Ovary (tissue), 9 donors: Measurements from ENCODE around the gene LAMC1. TPM values are rescaled to one million over a fixed set of nuclear protein-coding genes. Genes with fewer than 3 reads are reported as not detected.
A peak's percentile ranks its signal among the peaks of the same experiment; 100 is the strongest.

Experiments used
- DNase-seq, 5 donors: peaks; one replicate each; pipeline ENCODE4 v3.0.0-alpha.2; 2019 to 2020
- H3K27ac ChIP-seq, 2 donors: fragments of 200-600 bp; one replicate each; pipeline versions ENCODE4 v1.5.1 to v1.8.0; 2019 to 2022
- H3K27me3 ChIP-seq: fragments of 200-600 bp; one replicate; pipeline ENCODE4 v1.8.0; 2022
- H3K36me3 ChIP-seq: fragments of 200-600 bp; sonication (generic); one replicate; pipeline ENCODE4 v1.5.1; 2019
- H3K4me1 ChIP-seq: one replicate; pipeline ENCODE4 v1.8.1; 2013; ENCODE audit warnings: mild to moderate bottlenecking, moderate library complexity; ENCODE audit not compliant: insufficient read depth
- H3K4me3 ChIP-seq: fragments of 200-600 bp; sonication (generic); one replicate; pipeline ENCODE4 v1.5.1; 2017
- H3K9me3 ChIP-seq, 2 donors: fragments of 200-600 bp in 1 of 2; sonication (generic) in 1 of 2; one replicate each; pipeline versions ENCODE4 v1.5.1 to v1.8.1; 2013 to 2019; ENCODE audit warnings: mild to moderate bottlenecking in 1 of 2, moderate library complexity in 1 of 2
- EP300 ChIP-seq: sonication (generic); formaldehyde crosslinking; IDR thresholded peaks from one replicate; pipeline ENCODE4 v1.6.1; 2017; ENCODE audit warnings: antibody characterized with exemption
- POLR2A ChIP-seq: fragments of 450-650 bp; IDR thresholded peaks from one replicate; pipeline ENCODE4 v1.6.1; 2017; ENCODE audit warnings: antibody characterized with exemption, mild to moderate bottlenecking, moderate library complexity
- WGBS, 3 donors: extraction: QIAGEN DNeasy Blood & Tissue Kit in 1 of 3; methylation state at CpG; one replicate each; pipeline versions ENCODE4 v1.1.5 to v1.1.7; 2013 to 2017; 5-methylcytosine and 5-hydroxymethylcytosine counted together
- intact Hi-C, 4 donors: fragments of 100-400 bp; cut with DNase I; formaldehyde crosslinking; loops; one replicate each; pipeline versions ENCODE4 v1.11.0 to v1.15.1; 2022 to 2023
- polyA plus RNA-seq, 2 donors: library from polyadenylated mRNA; stranded (reverse); fragments of 200-250 nt in 1 of 2; fragments of 350-450 nt in 1 of 2; fragmentation: Illumina TruSeq in 1 of 2; extraction: RNeasy Lipid Tissue Mini Kit (QIAGEN cat#74804) in 1 of 2; gene quantifications; one replicate each; pipeline ENCODE4 v1.2.3, GENCODE V29; 2013 to 2014
- total RNA-seq, 7 donors: library from RNA; depleted of rRNA in 2 of 7; stranded (reverse); fragments of >200 nt in 2 of 7; fragmentation: NEBNext Ultra II Directional in 3 of 7; extraction: Animal tissue kit (Norgen Biotek cat#: 25700) in 3 of 7; gene quantifications; one replicate each; pipeline versions ENCODE4 v1.1.0 to v1.2.4, GENCODE V29; 2016 to 2023
- TF ChIP-seq, protein P1 (sequence below), 3 donors: fragments of 450-650 bp in 2 of 3; fragments of 200-600 bp in 1 of 3; IDR thresholded peaks; one replicate each; pipeline versions ENCODE4 v1.5.1 to v1.8.0; 2016 to 2022; ENCODE audit warnings: antibody characterized with exemption in 3 of 3, mild to moderate bottlenecking in 1 of 3
- donor health status: DM: no; HTN: no; CAD: no; lungs with moderate emphysema.
- donor health status: DM: no; HTN: no; CAD: no.
- donor health status: Bipolar disorder and iron deficiency.
- donor health status: DM: yes; HTN: yes; CAD: no.
- donor health status: DM: no; HTN: no; CAD: no.
- donor health status: DM: yes; HTN: yes; CAD: no.

The LAMC1 gene
- total and polyA plus RNA-seq, 9 donors = 51.3 to 205 (median 85.2) TPM

DNA sequence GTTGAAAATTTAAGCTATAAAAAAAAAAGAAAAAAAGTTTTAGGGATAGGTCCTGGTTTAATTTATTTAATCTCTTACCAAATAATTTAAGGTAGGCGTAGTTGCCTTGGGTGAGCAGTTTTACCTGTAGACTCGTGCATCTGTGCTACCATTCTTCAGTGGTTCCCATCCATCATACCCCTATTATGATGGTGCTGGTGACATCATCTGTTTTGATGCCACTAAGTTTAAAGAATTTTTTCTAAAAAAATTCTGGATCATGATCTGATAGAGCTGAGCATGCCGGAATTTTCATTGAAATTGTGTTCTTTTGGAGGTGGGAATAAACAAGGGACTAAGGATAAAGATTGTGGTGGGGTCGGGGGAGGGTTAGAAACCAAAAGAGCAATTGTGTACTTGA, 15.7 kb downstream of the LAMC1 start:
- no peak for TF ChIP-seq POLR2A
- TF ChIP-seq, protein P1, sequence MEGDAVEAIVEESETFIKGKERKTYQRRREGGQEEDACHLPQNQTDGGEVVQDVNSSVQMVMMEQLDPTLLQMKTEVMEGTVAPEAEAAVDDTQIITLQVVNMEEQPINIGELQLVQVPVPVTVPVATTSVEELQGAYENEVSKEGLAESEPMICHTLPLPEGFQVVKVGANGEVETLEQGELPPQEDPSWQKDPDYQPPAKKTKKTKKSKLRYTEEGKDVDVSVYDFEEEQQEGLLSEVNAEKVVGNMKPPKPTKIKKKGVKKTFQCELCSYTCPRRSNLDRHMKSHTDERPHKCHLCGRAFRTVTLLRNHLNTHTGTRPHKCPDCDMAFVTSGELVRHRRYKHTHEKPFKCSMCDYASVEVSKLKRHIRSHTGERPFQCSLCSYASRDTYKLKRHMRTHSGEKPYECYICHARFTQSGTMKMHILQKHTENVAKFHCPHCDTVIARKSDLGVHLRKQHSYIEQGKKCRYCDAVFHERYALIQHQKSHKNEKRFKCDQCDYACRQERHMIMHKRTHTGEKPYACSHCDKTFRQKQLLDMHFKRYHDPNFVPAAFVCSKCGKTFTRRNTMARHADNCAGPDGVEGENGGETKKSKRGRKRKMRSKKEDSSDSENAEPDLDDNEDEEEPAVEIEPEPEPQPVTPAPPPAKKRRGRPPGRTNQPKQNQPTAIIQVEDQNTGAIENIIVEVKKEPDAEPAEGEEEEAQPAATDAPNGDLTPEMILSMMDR (IDR thresholded peaks at IDR 0.05) = no peak
- no peak for TF ChIP-seq EP300
- intact Hi-C loops = no loop called here
- H3K4me1 ChIP-seq = peaks cover 10% of the 10 kb centered on the region
- 77 to 81% (median 79%) methylated on average over 4 of the region's 4 CpGs for WGBS, 3 donors
- no peaks in the 10 kb centered on the region for H3K36me3 ChIP-seq
- no peak overlapping the region for H3K27ac ChIP-seq
- DNase-seq = no peak
- no peaks in the 10 kb centered on the region for H3K9me3 ChIP-seq
- no peaks in the 10 kb centered on the region for H3K27me3 ChIP-seq
- no peak overlapping the region for H3K4me3 ChIP-seq

DNA sequence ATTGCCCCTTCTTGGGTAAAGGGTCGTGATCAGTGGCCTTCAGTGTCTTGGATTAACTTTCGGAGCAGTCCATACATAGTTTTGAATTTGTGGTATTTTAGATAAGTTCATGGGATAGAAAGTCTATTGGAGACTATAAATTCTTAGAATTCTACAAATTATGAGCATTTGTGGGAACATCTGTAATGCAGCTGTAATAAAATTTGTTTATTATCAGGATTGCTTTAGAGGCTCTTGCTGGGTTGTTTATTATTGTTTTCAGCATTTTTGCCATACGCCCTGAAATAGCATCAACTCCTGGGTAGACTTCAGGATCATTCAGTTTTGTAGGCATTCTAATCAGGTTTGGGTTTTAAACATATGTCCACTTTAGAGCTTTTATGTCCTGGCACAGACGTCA, 16.1 kb downstream of the LAMC1 start:
- no peak for TF ChIP-seq POLR2A
- TF ChIP-seq, protein P1 (IDR thresholded peaks at IDR 0.05) = no peak
- no peak for TF ChIP-seq EP300
- H3K4me3 ChIP-seq = no peak overlapping the region
- no peaks in the 10 kb centered on the region for H3K27me3 ChIP-seq
- DNase-seq = no peak
- H3K4me1 ChIP-seq = peaks cover 10% of the 10 kb centered on the region
- 32 to 49% (median 47%) methylated on average over 4 of the region's 4 CpGs for WGBS, 3 donors
- no peaks in the 10 kb centered on the region for H3K9me3 ChIP-seq
- intact Hi-C loops = no loop called here
- no peaks in the 10 kb centered on the region for H3K36me3 ChIP-seq
- H3K27ac ChIP-seq = no peak overlapping the region

GRCh38 chr1:183039985-183040447, 16.8 kb downstream of the LAMC1 start:
- TF ChIP-seq POLR2A (no peak), EP300 (no peak)
- TF ChIP-seq, protein P1 (IDR thresholded peaks at IDR 0.05) = no peak
- peaks cover 10% of the 10 kb centered on the region for H3K4me1 ChIP-seq
- intact Hi-C loops = no loop called here
- WGBS, 3 donors = 17 to 23% (median 18%) methylated on average over 3 of the region's 3 CpGs
- H3K9me3 ChIP-seq = no peaks in the 10 kb centered on the region
- no peaks in the 10 kb centered on the region for H3K27me3 ChIP-seq
- no peak for DNase-seq
- no peak overlapping the region for H3K4me3 ChIP-seq
- no peaks in the 10 kb centered on the region for H3K36me3 ChIP-seq
- peak overlapping the region in 1 of 2 donors; percentile 5 for H3K27ac ChIP-seq

GRCh38 chr1:183040547-183040971, 17.3 kb downstream of the LAMC1 start:
- DNase-seq = no peak
- TF ChIP-seq EP300 (no peak), POLR2A (no peak)
- TF ChIP-seq, protein P1 (IDR thresholded peaks at IDR 0.05) = no peak
- peaks cover 10% of the 10 kb centered on the region for H3K4me1 ChIP-seq
- intact Hi-C loops = no loop called here
- H3K27me3 ChIP-seq = no peaks in the 10 kb centered on the region
- no peaks in the 10 kb centered on the region for H3K36me3 ChIP-seq
- WGBS, 3 donors = 5 to 16% (median 6%) methylated on average over 2 of the region's 2 CpGs
- peak overlapping the region in 1 of 2 donors; percentile 5 for H3K27ac ChIP-seq
- H3K9me3 ChIP-seq = no peaks in the 10 kb centered on the region
- no peak overlapping the region for H3K4me3 ChIP-seq

- Histone ChIP-seq H3K27ac (no peak overlapping the region), H3K4me3 (no peak overlapping the region), H3K27me3 (no peaks in the 10 kb centered on the region), H3K36me3 (no peaks in the 10 kb centered on the region), H3K4me1 (peaks cover 10% of the 10 kb centered on the region), H3K9me3 (no peaks in the 10 kb centered on the region)
- no peak for DNase-seq
- intact Hi-C loops = no loop called here
- 70 to 76% (median 70%) methylated on average over 3 of the region's 3 CpGs for WGBS, 3 donors
- TF ChIP-seq EP300 (no peak), POLR2A (no peak)
- TF ChIP-seq, protein P1 (IDR thresholded peaks at IDR 0.05) = no peak
Observed at GRCh38 chr1:183043254-183043653, 20.0 kb downstream of the LAMC1 start.
